WTC11 (cell line): ENCODE data around the gene HACD2. TPM values are rescaled to one million over a fixed set of nuclear protein-coding genes. Genes with fewer than 3 reads are reported as not detected.

Experiments used
- ATAC-seq: fragments of 200-7000 bp; cut with Tn5 transposase; 2 replicates; pipeline ENCODE4 v1.10.0; 2021; ENCODE audit warnings: mild to moderate bottlenecking, moderate library complexity
- CTCF ChIA-PET: fragments of 300-600 bp; sonication (Branson Sonifier 250); formaldehyde crosslinking; loops from one replicate; lab custom pipeline; 2021; ENCODE audit warnings: antibody characterized with exemption; lab: Charles Lee
- POLR2A ChIA-PET: fragments of 350-600 bp; sonication (Branson Sonifier 250); formaldehyde crosslinking; loops from one replicate; lab custom pipeline; 2021; ENCODE audit warnings: antibody characterized with exemption; lab: Charles Lee
- DNase-seq: peaks from one replicate; pipeline ENCODE4 v3.0.0; 2021; ENCODE audit warnings: low spot score
- H3K27ac Mint-ChIP-seq: 2 replicates; pipeline ENCODE4 v1.8.0; 2021; ENCODE audit warnings: mixed read lengths
- H3K27me3 Mint-ChIP-seq: 2 replicates; pipeline ENCODE4 v1.8.0; 2021; ENCODE audit warnings: low read depth, mild to moderate bottlenecking, moderate library complexity, mixed read lengths
- H3K36me3 Mint-ChIP-seq: 2 replicates; pipeline ENCODE4 v1.8.0; 2021; ENCODE audit warnings: mixed read lengths
- H3K4me1 Mint-ChIP-seq: 2 replicates; pipeline ENCODE4 v1.8.0; 2022; ENCODE audit warnings: mixed read lengths
- H3K4me3 Mint-ChIP-seq: 2 replicates; pipeline ENCODE4 v1.8.0; 2021; ENCODE audit warnings: mild to moderate bottlenecking, moderate library complexity, mixed read lengths
- H3K9me3 Mint-ChIP-seq: 2 replicates; pipeline ENCODE4 v1.8.0; 2021; ENCODE audit warnings: mixed read lengths
- GABPB1 ChIP-seq: sonication (generic); formaldehyde crosslinking; IDR thresholded peaks from 2 replicates; pipeline ENCODE4 v1.8.1; 2023; ENCODE audit warnings: mild to moderate bottlenecking, missing genetic modification reagents
- KAT7 ChIP-seq: sonication (generic); formaldehyde crosslinking; IDR thresholded peaks from 2 replicates; pipeline ENCODE4 v1.8.1; 2023; ENCODE audit warnings: missing genetic modification reagents, mild to moderate bottlenecking, borderline replicate concordance
- NFATC4 ChIP-seq: fragments of 250-450 bp; sonication (Bioruptor Pico); IDR thresholded peaks from 2 replicates; pipeline ENCODE4 v1.9.0; 2021; ENCODE audit warnings: mild to moderate bottlenecking
- NR3C1 ChIP-seq: sonication (generic); formaldehyde crosslinking; conservative IDR thresholded peaks from 2 replicates; pipeline ENCODE4 v1.8.1; 2023; ENCODE audit warnings: low read depth, mild to moderate bottlenecking, missing genetic modification reagents
- SMAD3 ChIP-seq: sonication (generic); formaldehyde crosslinking; IDR thresholded peaks from 2 replicates; pipeline ENCODE4 v1.8.0; 2022; ENCODE audit warnings: missing genetic modification reagents, mild to moderate bottlenecking, borderline replicate concordance
- TEAD1 ChIP-seq: sonication (generic); formaldehyde crosslinking; IDR thresholded peaks from 2 replicates; pipeline ENCODE4 v1.8.0; 2022; ENCODE audit warnings: mild to moderate bottlenecking, missing genetic modification reagents
- ZBTB21 ChIP-seq: sonication (generic); formaldehyde crosslinking; IDR thresholded peaks from 2 replicates; pipeline ENCODE4 v1.8.1; 2023; ENCODE audit warnings: mild to moderate bottlenecking, missing genetic modification reagents, borderline replicate concordance
- ZNF121 ChIP-seq: sonication (generic); formaldehyde crosslinking; IDR thresholded peaks from 2 replicates; pipeline ENCODE4 v1.8.0; 2023; ENCODE audit warnings: missing genetic modification reagents
- ZNF263 ChIP-seq: sonication (generic); formaldehyde crosslinking; IDR thresholded peaks from 2 replicates; pipeline ENCODE4 v1.8.1; 2022; ENCODE audit warnings: low read depth, mild to moderate bottlenecking, moderate library complexity, missing genetic modification reagents
- ZNF423 ChIP-seq: fragments of 250-450 bp; sonication (Bioruptor Pico); IDR thresholded peaks from 2 replicates; pipeline ENCODE4 v2.1.2; 2022; ENCODE audit warnings: mild to moderate bottlenecking, moderate library complexity
- total RNA-seq: library from RNA; stranded (reverse); gene quantifications from 3 replicates; pipeline ENCODE4 v1.2.3, GENCODE V29; 2021
- TF ChIP-seq, protein P1 (sequence below): sonication (generic); formaldehyde crosslinking; IDR thresholded peaks from 2 replicates; pipeline ENCODE4 v1.8.0; 2023; ENCODE audit warnings: mild to moderate bottlenecking, missing genetic modification reagents
- TF ChIP-seq, protein P2 (sequence below): sonication (generic); formaldehyde crosslinking; IDR thresholded peaks from 2 replicates; pipeline ENCODE4 v1.8.1; 2022; ENCODE audit warnings: mild to moderate bottlenecking, moderate library complexity, missing genetic modification reagents
- TF ChIP-seq, protein P3 (sequence below): sonication (generic); formaldehyde crosslinking; IDR thresholded peaks from 2 replicates; pipeline ENCODE4 v1.8.0; 2023; ENCODE audit warnings: missing genetic modification reagents
- TF ChIP-seq, protein P4 (sequence below): sonication (generic); formaldehyde crosslinking; IDR thresholded peaks from 2 replicates; pipeline ENCODE4 v1.8.1; 2022; ENCODE audit warnings: mild to moderate bottlenecking, missing genetic modification reagents, moderate library complexity, borderline replicate concordance
- TF ChIP-seq, protein P5 (sequence below): sonication (generic); formaldehyde crosslinking; IDR thresholded peaks from 2 replicates; pipeline ENCODE4 v1.8.1; 2023; ENCODE audit warnings: mild to moderate bottlenecking, moderate library complexity, missing genetic modification reagents
- TF ChIP-seq, protein P6 (sequence below): sonication (generic); formaldehyde crosslinking; IDR thresholded peaks from 2 replicates; pipeline ENCODE4 v1.8.0; 2022; ENCODE audit warnings: mild to moderate bottlenecking, missing genetic modification reagents
- TF ChIP-seq, protein P7 (sequence below): sonication (generic); formaldehyde crosslinking; IDR thresholded peaks from 2 replicates; pipeline ENCODE4 v1.8.0; 2022; ENCODE audit warnings: mild to moderate bottlenecking, missing genetic modification reagents

Gene HACD2
- total RNA-seq, 1 experiment from 2014 or later = 26.1 TPM

DNA sequence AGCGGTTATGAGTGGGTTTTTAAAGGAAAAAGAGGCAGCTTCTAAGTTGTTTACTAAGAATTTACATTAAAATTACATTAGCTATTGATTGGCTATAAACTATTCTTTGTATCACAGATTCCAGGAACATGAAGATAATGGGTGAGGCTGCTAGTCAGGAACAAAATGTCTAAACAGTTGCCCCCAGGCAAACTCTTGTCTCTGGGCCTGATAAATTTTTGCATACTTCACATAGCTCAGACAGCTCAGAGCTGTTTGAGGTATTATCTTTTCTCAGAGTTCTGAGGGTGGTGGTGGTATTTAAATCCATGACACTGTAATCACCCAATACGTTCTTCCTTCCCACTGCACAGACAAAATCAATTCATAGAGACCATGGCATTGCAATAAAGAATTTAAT lies 2.1 kb upstream of the HACD2 start (continued):
- TF ChIP-seq, protein P1, sequence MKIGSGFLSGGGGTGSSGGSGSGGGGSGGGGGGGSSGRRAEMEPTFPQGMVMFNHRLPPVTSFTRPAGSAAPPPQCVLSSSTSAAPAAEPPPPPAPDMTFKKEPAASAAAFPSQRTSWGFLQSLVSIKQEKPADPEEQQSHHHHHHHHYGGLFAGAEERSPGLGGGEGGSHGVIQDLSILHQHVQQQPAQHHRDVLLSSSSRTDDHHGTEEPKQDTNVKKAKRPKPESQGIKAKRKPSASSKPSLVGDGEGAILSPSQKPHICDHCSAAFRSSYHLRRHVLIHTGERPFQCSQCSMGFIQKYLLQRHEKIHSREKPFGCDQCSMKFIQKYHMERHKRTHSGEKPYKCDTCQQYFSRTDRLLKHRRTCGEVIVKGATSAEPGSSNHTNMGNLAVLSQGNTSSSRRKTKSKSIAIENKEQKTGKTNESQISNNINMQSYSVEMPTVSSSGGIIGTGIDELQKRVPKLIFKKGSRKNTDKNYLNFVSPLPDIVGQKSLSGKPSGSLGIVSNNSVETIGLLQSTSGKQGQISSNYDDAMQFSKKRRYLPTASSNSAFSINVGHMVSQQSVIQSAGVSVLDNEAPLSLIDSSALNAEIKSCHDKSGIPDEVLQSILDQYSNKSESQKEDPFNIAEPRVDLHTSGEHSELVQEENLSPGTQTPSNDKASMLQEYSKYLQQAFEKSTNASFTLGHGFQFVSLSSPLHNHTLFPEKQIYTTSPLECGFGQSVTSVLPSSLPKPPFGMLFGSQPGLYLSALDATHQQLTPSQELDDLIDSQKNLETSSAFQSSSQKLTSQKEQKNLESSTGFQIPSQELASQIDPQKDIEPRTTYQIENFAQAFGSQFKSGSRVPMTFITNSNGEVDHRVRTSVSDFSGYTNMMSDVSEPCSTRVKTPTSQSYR (CRISPR knock-in tag) = no peak
- TF ChIP-seq, protein P2, sequence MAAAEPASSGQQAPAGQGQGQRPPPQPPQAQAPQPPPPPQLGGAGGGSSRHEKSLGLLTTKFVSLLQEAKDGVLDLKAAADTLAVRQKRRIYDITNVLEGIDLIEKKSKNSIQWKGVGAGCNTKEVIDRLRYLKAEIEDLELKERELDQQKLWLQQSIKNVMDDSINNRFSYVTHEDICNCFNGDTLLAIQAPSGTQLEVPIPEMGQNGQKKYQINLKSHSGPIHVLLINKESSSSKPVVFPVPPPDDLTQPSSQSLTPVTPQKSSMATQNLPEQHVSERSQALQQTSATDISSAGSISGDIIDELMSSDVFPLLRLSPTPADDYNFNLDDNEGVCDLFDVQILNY = no peak
- TF ChIP-seq TEAD1 (no peak), ZNF423 (CRISPR knock-in tag) (no peak), NFATC4 (no peak), NR3C1 (no peak)
- TF ChIP-seq, protein P3, sequence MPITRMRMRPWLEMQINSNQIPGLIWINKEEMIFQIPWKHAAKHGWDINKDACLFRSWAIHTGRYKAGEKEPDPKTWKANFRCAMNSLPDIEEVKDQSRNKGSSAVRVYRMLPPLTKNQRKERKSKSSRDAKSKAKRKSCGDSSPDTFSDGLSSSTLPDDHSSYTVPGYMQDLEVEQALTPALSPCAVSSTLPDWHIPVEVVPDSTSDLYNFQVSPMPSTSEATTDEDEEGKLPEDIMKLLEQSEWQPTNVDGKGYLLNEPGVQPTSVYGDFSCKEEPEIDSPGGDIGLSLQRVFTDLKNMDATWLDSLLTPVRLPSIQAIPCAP (CRISPR knock-in tag) = no peak
- TF ChIP-seq, protein P4, sequence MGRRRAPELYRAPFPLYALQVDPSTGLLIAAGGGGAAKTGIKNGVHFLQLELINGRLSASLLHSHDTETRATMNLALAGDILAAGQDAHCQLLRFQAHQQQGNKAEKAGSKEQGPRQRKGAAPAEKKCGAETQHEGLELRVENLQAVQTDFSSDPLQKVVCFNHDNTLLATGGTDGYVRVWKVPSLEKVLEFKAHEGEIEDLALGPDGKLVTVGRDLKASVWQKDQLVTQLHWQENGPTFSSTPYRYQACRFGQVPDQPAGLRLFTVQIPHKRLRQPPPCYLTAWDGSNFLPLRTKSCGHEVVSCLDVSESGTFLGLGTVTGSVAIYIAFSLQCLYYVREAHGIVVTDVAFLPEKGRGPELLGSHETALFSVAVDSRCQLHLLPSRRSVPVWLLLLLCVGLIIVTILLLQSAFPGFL = no peak
- TF ChIP-seq, all 79 proteins: peak for 0

DNA sequence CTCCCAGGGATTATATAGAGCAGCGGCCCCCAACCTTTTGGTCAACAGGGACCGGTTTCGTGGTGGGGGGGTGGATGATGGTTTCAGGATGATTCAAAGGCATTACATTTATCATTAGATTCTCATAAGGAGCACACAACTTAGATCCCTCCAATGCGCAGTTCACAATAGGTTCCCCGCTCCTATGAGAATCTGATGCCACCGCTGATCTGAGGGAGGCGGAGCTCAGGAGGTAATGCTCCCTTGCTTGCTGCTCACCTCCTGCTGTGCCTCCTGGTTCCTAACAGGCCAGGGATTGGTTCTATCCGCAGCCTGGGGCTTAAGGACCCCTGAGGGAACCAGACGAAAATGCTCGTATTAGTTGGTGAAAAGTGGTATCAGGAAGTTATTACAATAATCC lies 1.3 kb upstream of the HACD2 start:
- CTCF ChIA-PET = interaction anchor here (1.0 to 4.8 kb wide), 5 partner anchors 50 to 137 kb away, joined by 3 to 36 read pairs (median 5); no protein-coding TSS in a partner anchor
- H3K27ac Mint-ChIP-seq = no peak overlapping the region
- peaks cover 46% of the 10 kb centered on the region for H3K36me3 Mint-ChIP-seq
- POLR2A ChIA-PET = interaction anchor here (0.9 to 1.4 kb wide), 4 partner anchors 11 to 56 kb away, joined by 3 to 7 read pairs (median 3); no protein-coding TSS in a partner anchor
- peaks cover 28% of the 10 kb centered on the region for H3K4me1 Mint-ChIP-seq
- DNase-seq (peak; percentile 70), ATAC-seq (peak; percentile 10)
- no peak overlapping the region for H3K4me3 Mint-ChIP-seq
- peaks cover 35% of the 10 kb centered on the region for H3K9me3 Mint-ChIP-seq
- peaks cover 13% of the 10 kb centered on the region for H3K27me3 Mint-ChIP-seq
- TF ChIP-seq, protein P5, sequence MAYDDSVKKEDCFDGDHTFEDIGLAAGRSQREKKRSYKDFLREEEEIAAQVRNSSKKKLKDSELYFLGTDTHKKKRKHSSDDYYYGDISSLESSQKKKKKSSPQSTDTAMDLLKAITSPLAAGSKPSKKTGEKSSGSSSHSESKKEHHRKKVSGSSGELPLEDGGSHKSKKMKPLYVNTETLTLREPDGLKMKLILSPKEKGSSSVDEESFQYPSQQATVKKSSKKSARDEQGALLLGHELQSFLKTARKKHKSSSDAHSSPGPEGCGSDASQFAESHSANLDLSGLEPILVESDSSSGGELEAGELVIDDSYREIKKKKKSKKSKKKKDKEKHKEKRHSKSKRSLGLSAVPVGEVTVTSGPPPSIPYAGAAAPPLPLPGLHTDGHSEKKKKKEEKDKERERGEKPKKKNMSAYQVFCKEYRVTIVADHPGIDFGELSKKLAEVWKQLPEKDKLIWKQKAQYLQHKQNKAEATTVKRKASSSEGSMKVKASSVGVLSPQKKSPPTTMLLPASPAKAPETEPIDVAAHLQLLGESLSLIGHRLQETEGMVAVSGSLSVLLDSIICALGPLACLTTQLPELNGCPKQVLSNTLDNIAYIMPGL = 0 out of 2 replicates have a peak, but pooled peaks have one; percentile 8
- TF ChIP-seq, protein P6, sequence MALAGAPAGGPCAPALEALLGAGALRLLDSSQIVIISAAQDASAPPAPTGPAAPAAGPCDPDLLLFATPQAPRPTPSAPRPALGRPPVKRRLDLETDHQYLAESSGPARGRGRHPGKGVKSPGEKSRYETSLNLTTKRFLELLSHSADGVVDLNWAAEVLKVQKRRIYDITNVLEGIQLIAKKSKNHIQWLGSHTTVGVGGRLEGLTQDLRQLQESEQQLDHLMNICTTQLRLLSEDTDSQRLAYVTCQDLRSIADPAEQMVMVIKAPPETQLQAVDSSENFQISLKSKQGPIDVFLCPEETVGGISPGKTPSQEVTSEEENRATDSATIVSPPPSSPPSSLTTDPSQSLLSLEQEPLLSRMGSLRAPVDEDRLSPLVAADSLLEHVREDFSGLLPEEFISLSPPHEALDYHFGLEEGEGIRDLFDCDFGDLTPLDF = no peak
- TF ChIP-seq GABPB1 (CRISPR knock-in tag) = 0 out of 2 replicates have a peak, but pooled peaks have one; percentile 22
- TF ChIP-seq ZNF423 (CRISPR knock-in tag) = peak; percentile 74; the same call in 1 of the 2 replicates

DNA sequence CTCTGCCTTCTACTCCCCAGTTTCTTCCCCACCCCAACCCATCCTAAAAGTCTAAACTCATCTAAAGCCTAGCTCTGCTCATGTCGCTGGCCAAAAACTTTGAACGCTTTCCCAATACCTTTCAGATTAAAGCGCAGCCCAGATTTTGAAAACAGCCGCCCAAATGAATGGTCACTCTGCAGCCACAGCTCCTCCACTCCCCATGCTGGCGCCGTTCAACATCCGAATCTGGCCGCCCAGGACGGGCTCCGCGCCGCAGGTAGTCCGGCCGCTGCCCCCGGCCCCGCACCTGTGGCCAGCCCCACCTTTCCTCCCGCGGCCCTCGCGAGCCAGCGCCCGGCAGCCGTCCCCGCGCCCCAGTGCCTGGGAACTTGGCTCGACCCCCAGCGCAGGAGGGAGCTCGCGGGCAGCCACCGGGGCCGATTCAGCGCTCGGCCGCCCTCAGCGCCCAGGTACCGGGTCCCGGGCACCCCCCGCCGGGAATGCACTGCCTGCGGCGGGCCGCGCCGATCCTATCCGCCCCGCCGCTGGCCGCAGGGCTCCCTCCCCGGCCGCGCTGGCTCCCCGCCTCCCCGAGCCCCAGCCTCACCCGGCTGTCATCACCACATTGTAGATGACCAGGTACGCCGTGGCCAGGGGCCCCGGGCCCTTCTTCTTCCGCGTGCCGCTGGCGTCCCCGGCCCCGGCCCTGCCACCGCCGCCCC lies 417 bp downstream of the HACD2 start:
- POLR2A ChIA-PET = interaction anchor here (0.7 to 1.3 kb wide), 2 partner anchors 13 to 56 kb away, joined by 3 to 5 read pairs; no protein-coding TSS in a partner anchor
- Mint-ChIP-seq H3K4me3 (no peak overlapping the region), H3K27ac (peak overlapping the region; percentile 62), H3K36me3 (peaks cover 39% of the 10 kb centered on the region), H3K27me3 (no peaks in the 10 kb centered on the region; the same call in 1 of the 2 replicates), H3K4me1 (peaks cover 28% of the 10 kb centered on the region), H3K9me3 (peaks cover 18% of the 10 kb centered on the region)
- CTCF ChIA-PET = interaction anchor here (0.8 to 4.8 kb wide), 5 partner anchors 13 to 139 kb away, joined by 3 to 36 read pairs (median 6); no protein-coding TSS in a partner anchor
- peak; percentile 21 for ATAC-seq
- DNase-seq = peak; percentile 75
- TF ChIP-seq SMAD3 (CRISPR knock-in tag) (no peak), ZNF121 (CRISPR knock-in tag) (peak; percentile 70; the same call in 1 of the 2 replicates), KAT7 (CRISPR knock-in tag) (peak; percentile 61; the same call in 1 of the 2 replicates), ZNF263 (CRISPR knock-in tag) (no peak), ZBTB21 (0 out of 2 replicates have a peak, but pooled peaks have one; percentile 37)
- TF ChIP-seq, protein P1 (CRISPR knock-in tag) = no peak
- TF ChIP-seq, protein P7, sequence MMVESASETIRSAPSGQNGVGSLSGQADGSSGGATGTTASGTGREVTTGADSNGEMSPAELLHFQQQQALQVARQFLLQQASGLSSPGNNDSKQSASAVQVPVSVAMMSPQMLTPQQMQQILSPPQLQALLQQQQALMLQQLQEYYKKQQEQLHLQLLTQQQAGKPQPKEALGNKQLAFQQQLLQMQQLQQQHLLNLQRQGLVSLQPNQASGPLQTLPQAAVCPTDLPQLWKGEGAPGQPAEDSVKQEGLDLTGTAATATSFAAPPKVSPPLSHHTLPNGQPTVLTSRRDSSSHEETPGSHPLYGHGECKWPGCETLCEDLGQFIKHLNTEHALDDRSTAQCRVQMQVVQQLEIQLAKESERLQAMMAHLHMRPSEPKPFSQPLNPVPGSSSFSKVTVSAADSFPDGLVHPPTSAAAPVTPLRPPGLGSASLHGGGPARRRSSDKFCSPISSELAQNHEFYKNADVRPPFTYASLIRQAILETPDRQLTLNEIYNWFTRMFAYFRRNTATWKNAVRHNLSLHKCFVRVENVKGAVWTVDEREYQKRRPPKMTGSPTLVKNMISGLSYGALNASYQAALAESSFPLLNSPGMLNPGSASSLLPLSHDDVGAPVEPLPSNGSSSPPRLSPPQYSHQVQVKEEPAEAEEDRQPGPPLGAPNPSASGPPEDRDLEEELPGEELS (CRISPR knock-in tag) = peak; percentile 77; the same call in 1 of the 2 replicates
